ENCODE measurements around the gene ELK1. TPM values are rescaled to one million over a fixed set of nuclear protein-coding genes. Genes with fewer than 3 reads are reported as not detected.
"Not testable (repeated sequence)": the region's sequence is repeated elsewhere in the genome, so short reads cannot be mapped to it uniquely, and the experiment has no call there.

The ELK1 gene
- total RNA-seq, 1 donor from 2014 or later, result 10.9 TPM

- DNase-seq (ENCODE audit: low read depth in 2 of 2), result no peak
Observed at GRCh38 chrX:47612418-47612817, 37.9 kb downstream of the ELK1 start.

DNA sequence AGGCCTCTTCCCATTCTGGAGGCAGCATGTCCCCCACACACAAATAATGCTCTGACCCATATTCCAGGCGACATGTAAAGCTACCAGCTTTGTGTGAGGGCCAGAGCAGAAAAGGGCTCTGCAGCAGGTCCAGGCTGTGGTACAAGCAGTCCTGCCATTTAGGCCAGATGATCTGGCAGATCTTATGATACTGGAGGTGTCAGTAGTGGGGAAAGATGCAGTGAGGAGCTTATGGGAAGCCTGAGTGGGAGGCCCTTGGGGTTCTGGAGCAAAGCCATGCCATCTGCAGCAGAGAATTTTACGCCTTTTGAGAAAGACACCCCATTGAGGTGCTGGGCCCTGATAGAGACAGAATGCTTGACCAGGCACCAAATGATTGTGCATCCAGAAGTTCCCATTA lies 38.4 kb downstream of the ELK1 start:
- no peak for DNase-seq (ENCODE audit: low read depth in 2 of 2)

DNA sequence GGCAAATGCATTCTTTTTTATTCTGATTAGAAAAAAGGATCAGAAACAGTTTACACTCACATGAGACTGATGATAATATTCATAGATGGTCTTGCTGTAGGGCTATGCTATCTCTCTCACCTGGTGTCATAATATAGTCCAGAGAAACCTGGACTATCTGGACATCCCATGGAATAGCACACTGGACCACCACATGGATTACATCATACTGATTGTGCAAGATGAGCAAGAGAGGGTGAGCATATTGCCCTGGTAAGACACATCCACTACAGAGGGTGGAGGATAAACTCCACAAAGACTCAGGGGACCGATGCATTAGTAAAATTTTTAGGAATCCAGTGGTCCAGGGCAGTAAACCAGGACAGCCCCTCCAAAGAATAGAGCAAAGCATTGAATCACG lies 38.9 kb downstream of the ELK1 start:
- DNase-seq (ENCODE audit: low read depth in 2 of 2), result no peak

DNA sequence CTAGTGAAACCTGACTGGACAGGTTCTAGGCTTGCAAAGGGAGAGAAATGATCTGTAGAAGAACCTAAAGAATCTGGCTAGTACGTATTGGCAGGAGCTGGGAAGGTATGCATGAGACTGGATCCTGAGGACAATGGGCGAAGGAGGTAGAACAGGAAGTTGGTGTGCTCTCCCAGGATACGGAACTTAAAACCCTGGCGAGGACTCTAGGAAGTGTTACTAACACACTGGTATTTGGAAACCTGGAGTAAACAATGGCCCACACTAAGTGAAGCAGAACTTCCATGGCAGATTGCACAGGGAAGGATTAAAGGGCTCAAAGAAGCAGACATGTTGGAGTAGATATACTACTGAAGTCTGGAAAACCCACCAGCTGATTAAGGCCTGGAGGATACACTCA lies 39.9 kb downstream of the ELK1 start:
- DNase-seq (ENCODE audit: low read depth in 2 of 2), result peak in 1 of 2 donors; percentile 11

DNA sequence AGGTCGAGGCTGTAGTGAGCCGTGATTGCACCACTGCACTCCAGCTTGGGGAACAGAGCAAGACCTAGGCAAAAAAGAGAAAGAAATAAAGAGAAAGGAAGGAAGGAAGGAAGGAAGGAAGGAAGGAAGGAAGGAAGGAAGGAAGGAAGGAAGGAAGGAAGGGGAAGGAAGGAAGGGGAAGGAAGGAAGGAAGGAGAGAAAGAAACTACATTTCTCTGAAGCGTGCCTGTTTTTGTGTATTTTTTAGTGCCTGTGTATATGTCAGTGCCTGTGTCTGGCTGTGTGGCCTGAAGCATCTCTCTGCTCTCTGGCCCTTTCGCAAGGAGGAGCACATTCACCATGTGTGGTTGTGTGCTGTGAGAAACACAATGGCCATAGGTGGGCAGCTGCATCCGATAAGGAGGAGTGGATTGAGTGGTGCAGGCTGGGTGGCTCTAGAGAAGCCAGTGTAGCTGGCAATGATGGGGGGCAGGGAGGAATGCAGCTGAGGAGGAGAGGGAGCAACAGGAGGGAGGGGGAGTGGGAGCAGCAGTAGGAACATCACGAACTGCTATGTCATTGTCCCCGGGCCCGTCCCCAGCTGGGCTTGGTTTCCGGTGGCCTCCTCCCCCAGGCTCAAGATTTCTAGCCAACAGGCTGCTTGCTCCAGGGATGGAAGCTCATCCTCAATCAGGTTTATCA lies 42.1 kb downstream of the ELK1 start:
- DNase-seq (ENCODE audit: low read depth in 2 of 2), result no peak

DNA sequence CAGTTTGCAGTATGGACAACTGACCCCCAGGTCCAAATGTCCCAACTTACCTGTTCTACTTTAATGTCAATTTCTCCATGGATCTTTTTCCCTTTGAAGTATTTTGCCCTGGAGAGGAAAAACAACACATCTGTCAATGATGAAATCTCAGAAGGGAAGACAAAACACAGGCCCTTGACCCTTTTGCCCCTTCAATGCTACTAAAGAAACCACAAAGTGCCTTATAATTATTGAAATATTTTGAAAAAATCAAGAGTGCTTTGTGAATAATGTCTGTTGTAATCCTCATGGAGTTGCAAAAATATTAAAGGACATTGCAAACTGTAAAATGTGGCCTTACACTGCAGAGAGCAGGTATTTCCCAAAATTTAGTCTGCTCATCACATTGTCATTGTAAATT lies 43.3 kb downstream of the ELK1 start:
- DNase-seq (ENCODE audit: low read depth in 2 of 2), result no peak

GRCh38 chrX:47605024-47605423 lies 45.3 kb downstream of the ELK1 start:
- DNase-seq (ENCODE audit: low read depth in 2 of 2), result no peak

- not testable (repeated sequence) for DNase-seq (ENCODE audit: low read depth in 2 of 2)
Observed at GRCh38 chrX:47603125-47603524, 47.2 kb downstream of the ELK1 start.

GRCh38 chrX:47597222-47597621 lies 53.1 kb downstream of the ELK1 start:
- no peak for DNase-seq (ENCODE audit: low read depth in 2 of 2)

- DNase-seq (ENCODE audit: low read depth in 2 of 2), result no peak
Observed at GRCh38 chrX:47596256-47596655, 54.1 kb downstream of the ELK1 start.

- no peak for DNase-seq (ENCODE audit: low read depth in 2 of 2)
Observed at GRCh38 chrX:47595716-47596251, 54.6 kb downstream of the ELK1 start.

DNA sequence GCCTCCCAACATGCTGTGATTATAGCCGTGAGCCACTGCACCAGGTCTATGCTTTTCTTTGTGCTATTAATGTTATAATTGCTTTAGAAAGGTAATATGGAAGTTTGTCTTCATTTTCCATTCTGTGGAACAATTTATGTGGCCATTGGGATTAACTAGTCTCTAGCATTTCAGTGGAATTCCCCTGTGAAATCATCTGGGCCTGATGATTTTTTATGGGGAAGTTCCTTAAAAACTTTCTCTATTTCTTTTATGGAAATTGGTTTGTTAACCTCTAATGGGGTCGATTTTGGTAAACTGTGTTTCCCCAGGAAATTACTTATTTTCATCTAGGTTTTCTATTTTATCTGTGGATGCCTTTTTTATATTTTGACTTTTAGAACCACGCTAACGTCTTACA lies 56.8 kb downstream of the ELK1 start:
- no peak for DNase-seq (ENCODE audit: low read depth in 2 of 2)

DNA sequence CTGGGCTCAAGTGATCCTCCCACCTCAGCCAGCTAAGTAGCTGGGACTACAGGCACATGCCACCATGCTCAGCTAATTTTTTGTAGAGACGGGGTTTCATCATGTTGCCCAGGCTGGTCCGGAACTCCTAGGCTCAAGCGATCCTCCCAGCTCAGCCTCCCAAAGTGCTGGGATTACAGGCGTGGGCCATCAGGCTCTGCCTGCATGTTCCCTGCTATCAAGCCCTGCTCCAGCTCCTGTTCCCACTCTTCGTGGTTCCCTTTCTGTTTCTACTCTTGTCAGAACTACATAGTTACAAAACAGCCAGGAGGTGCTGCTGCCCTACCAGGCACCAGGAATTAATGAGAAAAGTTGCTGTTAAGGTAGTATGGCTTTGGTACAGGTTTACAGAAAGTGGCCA lies 59.4 kb downstream of the ELK1 start:
- DNase-seq (ENCODE audit: low read depth in 2 of 2), result no peak

- no peak for DNase-seq (ENCODE audit: low read depth in 2 of 2)
Observed at GRCh38 chrX:47587906-47588735, 62.2 kb downstream of the ELK1 start.

GRCh38 chrX:47587091-47587891 lies 63.1 kb downstream of the ELK1 start:
- no peak for DNase-seq (ENCODE audit: low read depth in 2 of 2)

- no peak for DNase-seq (ENCODE audit: low read depth in 2 of 2)
Observed at GRCh38 chrX:47586043-47586787, 64.1 kb downstream of the ELK1 start.

Other genes with a start within 250 kb of the ELK1 start
- 5.2 and 5.8 TPM in 2 replicates for gene ZNF41, start 167.3 kb downstream of the ELK1 start, total RNA-seq
- gene ARAF, start 89.4 kb downstream of the ELK1 start, total RNA-seq, result 7.4 and 12.9 TPM in 2 replicates
- gene TIMP1, start 68.1 kb downstream of the ELK1 start, total RNA-seq, result 74.8 and 80.8 TPM in 2 replicates
- under 0.01 TPM in 1 of 2 replicates, not detected in the other for gene SYN1, start 30.7 kb downstream of the ELK1 start, total RNA-seq
- gene CFP, start 20.6 kb downstream of the ELK1 start, total RNA-seq, result under 0.01 and 0.22 TPM in 2 replicates
- gene UXT, start 8.6 kb upstream of the ELK1 start, total RNA-seq, result 123 and 164 TPM in 2 replicates
- 2.6 and 4.4 TPM in 2 replicates for gene ZNF81, start 186.3 kb upstream of the ELK1 start, total RNA-seq

All from lung microvascular endothelial cell (primary cell).